Measurements from ENCODE around the gene MDK.

DNA sequence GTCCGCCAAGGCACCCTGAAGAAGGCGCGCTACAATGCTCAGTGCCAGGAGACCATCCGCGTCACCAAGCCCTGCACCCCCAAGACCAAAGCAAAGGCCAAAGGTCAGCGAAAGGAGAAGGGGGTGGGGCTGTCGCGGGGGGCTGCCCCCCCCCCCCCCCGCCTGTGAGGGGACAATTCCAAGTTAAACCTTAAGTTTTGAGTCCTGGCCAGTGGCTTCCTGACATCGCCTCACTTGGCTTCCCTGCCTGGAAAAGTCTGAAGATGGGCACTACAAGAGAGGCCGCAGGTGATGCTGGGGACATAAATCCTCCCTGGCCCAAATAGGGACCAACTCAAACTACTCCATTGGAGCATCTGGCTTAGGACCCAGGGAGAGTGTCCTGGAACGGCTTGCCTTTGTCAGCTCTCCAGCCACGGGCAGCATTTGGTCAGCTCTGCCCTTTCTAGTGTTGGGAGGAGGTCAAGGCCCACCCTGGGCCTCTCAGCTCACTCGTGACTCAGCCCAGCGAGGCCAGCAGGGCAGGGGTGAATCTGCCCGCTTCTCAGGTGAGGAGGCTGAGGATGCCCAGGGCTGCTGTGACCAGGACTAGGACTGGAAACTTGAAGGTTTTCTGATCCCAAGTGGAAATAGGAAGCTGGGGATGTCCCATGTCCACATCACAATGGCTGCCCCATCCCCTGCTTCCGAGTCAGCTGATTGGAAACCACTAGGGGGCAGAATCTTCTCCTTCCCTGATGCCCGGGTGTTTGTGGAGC lies 1.4 kb downstream of the MDK start:
- TF ChIP-seq POLR2A (IDR thresholded peaks at IDR 0.05; ENCODE audit: low read depth, low read length) (no peak), POLR2AphosphoS5 (IDR thresholded peaks at IDR 0.05; ENCODE audit: low read depth, low read length) (no peak)

Data from GM12892 (cell line).